ENCODE measurements around the gene SNX13.

- no peak for TF ChIP-seq TAF1 (IDR thresholded peaks at IDR 0.05; ENCODE audit: low read depth, low read length)
- TF ChIP-seq POLR2A (IDR thresholded peaks at IDR 0.05; ENCODE audit: low read depth, low read length): no peak
- no peak for TF ChIP-seq POLR2AphosphoS5 (IDR thresholded peaks at IDR 0.05; ENCODE audit: low read depth, low read length)
Observed at GRCh38 chr7:17985473-17986239, 45.4 kb upstream of the SNX13 start.
